Activated CD4-positive, alpha-beta T cell treated with anti-CD3 and anti-CD28 coated beads, Interleukin-2, amount 10 ng/mL, durations not matched to agents 7 days and 5 days (primary cell): ENCODE measurements around the gene IPO8. TPM values are rescaled to one million over a fixed set of nuclear protein-coding genes. Genes with fewer than 3 reads are reported as not detected.
"Not testable (repeated sequence)": the region's sequence is repeated elsewhere in the genome, so short reads cannot be mapped to it uniquely, and the experiment has no call there.

ENCODE experiments used
- CTCF ChIA-PET: fragments of 350-600 bp; sonication (Branson Sonifier 250); formaldehyde crosslinking; loops from one replicate; lab custom pipeline; 2021; ENCODE audit warnings: antibody characterized with exemption; lab: Charles Lee
- POLR2A ChIA-PET: fragments of 350-600 bp; sonication (Branson Sonifier 250); formaldehyde crosslinking; loops from one replicate; lab custom pipeline; 2021; ENCODE audit warnings: antibody characterized with exemption; lab: Charles Lee
- DNase-seq: peaks from one replicate; pipeline ENCODE4 v3.0.0-alpha.2; 2020
- H3K27ac Mint-ChIP-seq: one replicate; pipeline ENCODE4 v1.8.0; 2021; ENCODE audit warnings: mild to moderate bottlenecking, moderate library complexity, mixed read lengths
- H3K27me3 Mint-ChIP-seq: one replicate; pipeline ENCODE4 v1.8.0; 2021; ENCODE audit warnings: mixed read lengths
- H3K36me3 Mint-ChIP-seq: one replicate; pipeline ENCODE4 v1.8.0; 2021; ENCODE audit warnings: low read depth, mixed read lengths
- H3K4me1 Mint-ChIP-seq: one replicate; pipeline ENCODE4 v1.8.0; 2021; ENCODE audit warnings: mixed read lengths
- H3K4me3 Mint-ChIP-seq: one replicate; pipeline ENCODE4 v1.8.0; 2021; ENCODE audit warnings: mild to moderate bottlenecking, moderate library complexity, mixed read lengths
- H3K9me3 Mint-ChIP-seq: one replicate; pipeline ENCODE4 v1.8.0; 2021; ENCODE audit warnings: mixed read lengths
- total RNA-seq, 2 experiments: library from RNA; stranded (reverse); gene quantifications; one replicate each; pipeline ENCODE4 v1.2.3, GENCODE V29; 2021

Gene IPO8
- total RNA-seq, 2 experiments from 2014 or later = 57.4 to 58.2 TPM

GRCh38 chr12:30661210-30661609 is 34.5 kb downstream of the IPO8 start:
- peaks cover 26% of the 10 kb centered on the region for H3K36me3 Mint-ChIP-seq
- no peak overlapping the region for H3K27ac Mint-ChIP-seq
- POLR2A ChIA-PET = no interaction called here

GRCh38 chr12:30652034-30652696 is 43.5 kb downstream of the IPO8 start:
- Mint-ChIP-seq H3K9me3 (no peaks in the 10 kb centered on the region), H3K36me3 (peaks cover 30% of the 10 kb centered on the region), H3K4me1 (peaks cover 8% of the 10 kb centered on the region), H3K27me3 (no peaks in the 10 kb centered on the region), H3K4me3 (no peak overlapping the region), H3K27ac (no peak overlapping the region)
- DNase-seq = no peak
- ChIA-PET CTCF (no interaction called here), POLR2A (no interaction called here)

More at GRCh38 chr12:30661210-30661609, 34.5 kb downstream of the IPO8 start:
- CTCF ChIA-PET = interaction anchor here (1.7 kb wide), 1 partner anchor 151 kb away, joined by 3 read pairs; no protein-coding TSS in a partner anchor
- no peak for DNase-seq
- Mint-ChIP-seq H3K4me3 (no peak overlapping the region), H3K4me1 (no peaks in the 10 kb centered on the region), H3K27me3 (no peaks in the 10 kb centered on the region), H3K9me3 (no peaks in the 10 kb centered on the region)

- no peaks in the 10 kb centered on the region for H3K9me3 Mint-ChIP-seq
- POLR2A ChIA-PET = no interaction called here
- H3K4me1 Mint-ChIP-seq = peaks cover 5% of the 10 kb centered on the region
- peaks cover 33% of the 10 kb centered on the region for H3K36me3 Mint-ChIP-seq
- no peak overlapping the region for H3K27ac Mint-ChIP-seq
- DNase-seq = no peak
- CTCF ChIA-PET = no interaction called here
- no peak overlapping the region for H3K4me3 Mint-ChIP-seq
- no peaks in the 10 kb centered on the region for H3K27me3 Mint-ChIP-seq
Measured at GRCh38 chr12:30646821-30647220, 48.8 kb downstream of the IPO8 start.

- POLR2A ChIA-PET = no interaction called here
- DNase-seq = no peak
- Mint-ChIP-seq H3K9me3 (no peaks in the 10 kb centered on the region), H3K4me3 (no peak overlapping the region), H3K27me3 (no peaks in the 10 kb centered on the region), H3K27ac (no peak overlapping the region), H3K36me3 (peaks cover 22% of the 10 kb centered on the region), H3K4me1 (no peaks in the 10 kb centered on the region)
- CTCF ChIA-PET = no interaction called here
Measured at GRCh38 chr12:30643366-30643765, 52.3 kb downstream of the IPO8 start.

GRCh38 chr12:30640392-30640791 is 55.3 kb downstream of the IPO8 start:
- ChIA-PET CTCF (interaction anchor here (1.2 to 2.1 kb wide), 3 partner anchors 9 to 20 kb away, joined by 3 to 5 read pairs (median 5); no protein-coding TSS in a partner anchor), POLR2A (no interaction called here)
- Mint-ChIP-seq H3K27me3 (no peaks in the 10 kb centered on the region), H3K9me3 (no peaks in the 10 kb centered on the region), H3K36me3 (peaks cover 17% of the 10 kb centered on the region), H3K4me3 (no peak overlapping the region), H3K27ac (no peak overlapping the region), H3K4me1 (no peaks in the 10 kb centered on the region)
- no peak for DNase-seq

- no peak for DNase-seq
- Mint-ChIP-seq H3K4me3 (no peak overlapping the region), H3K27ac (no peak overlapping the region), H3K36me3 (peaks cover 33% of the 10 kb centered on the region), H3K27me3 (no peaks in the 10 kb centered on the region), H3K4me1 (no peaks in the 10 kb centered on the region), H3K9me3 (no peaks in the 10 kb centered on the region)
- CTCF ChIA-PET = no interaction called here
- POLR2A ChIA-PET = no interaction called here
Measured at GRCh38 chr12:30635385-30635784, 60.3 kb downstream of the IPO8 start.

GRCh38 chr12:30631740-30632139 is 63.9 kb downstream of the IPO8 start:
- no peak for DNase-seq
- POLR2A ChIA-PET = no interaction called here
- no peak overlapping the region for H3K27ac Mint-ChIP-seq
- no peaks in the 10 kb centered on the region for H3K27me3 Mint-ChIP-seq
- no peak overlapping the region for H3K4me3 Mint-ChIP-seq
- CTCF ChIA-PET = interaction anchor here (1.0 to 1.5 kb wide), 2 partner anchors 9 to 13 kb away, joined by 3 to 5 read pairs; no protein-coding TSS in a partner anchor
- H3K4me1 Mint-ChIP-seq = no peaks in the 10 kb centered on the region
- peaks cover 34% of the 10 kb centered on the region for H3K36me3 Mint-ChIP-seq
- H3K9me3 Mint-ChIP-seq = no peaks in the 10 kb centered on the region

- peaks cover 34% of the 10 kb centered on the region for H3K36me3 Mint-ChIP-seq
- H3K4me3 Mint-ChIP-seq = no peak overlapping the region
- ChIA-PET CTCF (interaction anchor here (1.5 kb wide), 1 partner anchor 10 kb away, joined by 5 read pairs; no protein-coding TSS in a partner anchor), POLR2A (no interaction called here)
- H3K27ac Mint-ChIP-seq = no peak overlapping the region
- no peaks in the 10 kb centered on the region for H3K27me3 Mint-ChIP-seq
- no peak for DNase-seq
- no peaks in the 10 kb centered on the region for H3K4me1 Mint-ChIP-seq
- H3K9me3 Mint-ChIP-seq = no peaks in the 10 kb centered on the region
Measured at GRCh38 chr12:30630979-30631285, 64.7 kb downstream of the IPO8 start.

- no peaks in the 10 kb centered on the region for H3K4me1 Mint-ChIP-seq
- CTCF ChIA-PET = no interaction called here
- peaks cover 31% of the 10 kb centered on the region for H3K36me3 Mint-ChIP-seq
- POLR2A ChIA-PET = no interaction called here
- no peak overlapping the region for H3K4me3 Mint-ChIP-seq
- H3K27ac Mint-ChIP-seq = peak overlapping the region; percentile 14
- DNase-seq = no peak
- no peaks in the 10 kb centered on the region for H3K27me3 Mint-ChIP-seq
- H3K9me3 Mint-ChIP-seq = no peaks in the 10 kb centered on the region
Measured at GRCh38 chr12:30630076-30630978, 65.3 kb downstream of the IPO8 start.

GRCh38 chr12:30626847-30627246 is 68.8 kb downstream of the IPO8 start:
- H3K4me3 Mint-ChIP-seq = no peak overlapping the region
- H3K36me3 Mint-ChIP-seq = peaks cover 20% of the 10 kb centered on the region
- no peaks in the 10 kb centered on the region for H3K9me3 Mint-ChIP-seq
- no peaks in the 10 kb centered on the region for H3K27me3 Mint-ChIP-seq
- ChIA-PET CTCF (no interaction called here), POLR2A (no interaction called here)
- no peak overlapping the region for H3K27ac Mint-ChIP-seq
- DNase-seq = no peak
- H3K4me1 Mint-ChIP-seq = peaks cover 4% of the 10 kb centered on the region

- H3K4me1 Mint-ChIP-seq = peaks cover 4% of the 10 kb centered on the region
- CTCF ChIA-PET = no interaction called here
- no peak for DNase-seq
- no peak overlapping the region for H3K27ac Mint-ChIP-seq
- no peak overlapping the region for H3K4me3 Mint-ChIP-seq
- POLR2A ChIA-PET = no interaction called here
- H3K9me3 Mint-ChIP-seq = no peaks in the 10 kb centered on the region
- peaks cover 8% of the 10 kb centered on the region for H3K36me3 Mint-ChIP-seq
- no peaks in the 10 kb centered on the region for H3K27me3 Mint-ChIP-seq
Measured at GRCh38 chr12:30624009-30624408, 71.7 kb downstream of the IPO8 start.

GRCh38 chr12:30622509-30622908 is 73.2 kb downstream of the IPO8 start:
- Mint-ChIP-seq H3K27ac (no peak overlapping the region), H3K36me3 (peaks cover 4% of the 10 kb centered on the region), H3K4me1 (peaks cover 4% of the 10 kb centered on the region), H3K4me3 (no peak overlapping the region), H3K9me3 (no peaks in the 10 kb centered on the region), H3K27me3 (no peaks in the 10 kb centered on the region)
- no peak for DNase-seq
- POLR2A ChIA-PET = no interaction called here
- CTCF ChIA-PET = no interaction called here

- H3K36me3 Mint-ChIP-seq, H3K27ac Mint-ChIP-seq, H3K4me1 Mint-ChIP-seq, H3K4me3 Mint-ChIP-seq, CTCF ChIA-PET, DNase-seq, H3K9me3 Mint-ChIP-seq, POLR2A ChIA-PET, H3K27me3 Mint-ChIP-seq: not testable (repeated sequence)
Measured at GRCh38 chr12:30621663-30622241, 73.9 kb downstream of the IPO8 start.
